ENCODE data around the gene MINDY4.
"Not testable (repeated sequence)": the region's sequence is repeated elsewhere in the genome, so short reads cannot be mapped to it uniquely, and the experiment has no call there.

MINDY4 gene

GRCh38 chr7:30805931-30806330 is 34.7 kb downstream of the MINDY4 start:
- DNase-seq (ENCODE audit: extremely low read depth, low read depth) = no peak
- no peak overlapping the region for H3K4me3 ChIP-seq (replicated peaks; ENCODE audit: low read depth, low read length)
- TF ChIP-seq CTCF (IDR thresholded peaks at IDR 0.05; ENCODE audit: low read depth, low read length, missing control alignments) = no peak

DNA sequence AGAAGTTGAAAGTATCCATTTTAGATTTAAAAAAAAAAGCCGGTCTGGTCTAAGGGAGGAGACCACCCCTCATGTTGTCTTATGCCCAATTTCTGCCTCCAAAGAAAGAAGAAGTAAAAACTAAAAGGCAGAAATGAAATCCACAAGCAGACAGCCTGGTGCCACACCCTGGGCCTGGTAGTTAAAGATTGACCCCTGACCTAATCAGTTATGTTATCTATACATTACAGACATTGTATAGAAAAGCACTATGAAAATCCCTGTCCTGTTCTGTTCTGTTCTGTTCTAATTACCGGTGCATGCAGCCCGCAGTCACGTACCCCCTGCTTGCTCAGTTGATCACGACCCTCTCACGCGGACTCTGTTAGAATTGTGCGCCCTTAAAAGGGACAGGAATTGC is 36.3 kb downstream of the MINDY4 start:
- not testable (repeated sequence) for H3K4me3 ChIP-seq (replicated peaks; ENCODE audit: low read depth, low read length); DNase-seq (ENCODE audit: extremely low read depth, low read depth)

GRCh38 chr7:30807941-30808340 is 36.7 kb downstream of the MINDY4 start:
- not testable (repeated sequence) for H3K4me3 ChIP-seq (replicated peaks; ENCODE audit: low read depth, low read length); DNase-seq (ENCODE audit: extremely low read depth, low read depth)

DNA sequence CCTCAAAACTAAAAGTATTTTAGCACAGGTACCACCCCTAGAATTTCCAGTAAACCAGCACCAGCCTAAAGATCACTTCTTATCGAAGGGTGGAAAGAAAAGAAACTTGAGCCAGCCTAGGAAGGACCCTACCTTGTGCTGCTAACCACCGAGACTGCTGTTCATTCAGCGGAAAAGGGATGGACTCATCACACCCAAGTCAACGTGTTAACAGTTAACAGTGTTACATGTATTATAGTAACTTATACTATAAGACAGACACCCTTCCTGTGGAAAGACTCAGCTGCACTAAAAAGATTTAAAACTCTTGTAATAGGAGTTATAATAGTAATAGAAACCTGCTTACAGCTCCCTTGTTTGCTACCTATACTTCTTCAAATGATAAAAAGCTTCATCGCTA is 39.8 kb downstream of the MINDY4 start:
- no peak for TF ChIP-seq CTCF (IDR thresholded peaks at IDR 0.05; ENCODE audit: low read depth, low read length, missing control alignments)
- DNase-seq (ENCODE audit: extremely low read depth, low read depth) = no peak
- no peak overlapping the region for H3K4me3 ChIP-seq (replicated peaks; ENCODE audit: low read depth, low read length)

DNA sequence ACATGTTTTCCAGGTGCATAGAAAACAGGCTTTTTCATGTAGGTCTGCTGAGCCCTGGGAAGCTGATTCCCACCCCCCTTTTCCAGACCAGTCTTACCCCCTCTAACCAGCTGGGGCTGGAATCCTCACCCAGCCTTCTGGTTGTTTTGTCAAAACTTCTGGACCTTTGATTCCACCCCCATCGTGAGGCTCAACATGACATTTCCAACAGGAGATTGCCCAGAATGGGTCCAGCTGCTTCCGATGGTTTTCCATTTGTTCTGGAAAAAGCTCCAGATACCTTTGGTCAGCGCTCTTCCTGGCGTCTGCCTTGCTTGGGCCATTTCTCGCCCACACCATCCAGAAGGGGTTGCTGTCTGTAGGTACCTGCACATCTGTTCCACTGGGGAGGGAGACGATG is 41.5 kb downstream of the MINDY4 start:
- no peak for TF ChIP-seq CTCF (IDR thresholded peaks at IDR 0.05; ENCODE audit: low read depth, low read length, missing control alignments)
- DNase-seq (ENCODE audit: extremely low read depth, low read depth) = no peak
- H3K4me3 ChIP-seq (replicated peaks; ENCODE audit: low read depth, low read length) = no peak overlapping the region

- H3K4me3 ChIP-seq (replicated peaks; ENCODE audit: low read depth, low read length) = no peak overlapping the region
- TF ChIP-seq CTCF (IDR thresholded peaks at IDR 0.05; ENCODE audit: low read depth, low read length, missing control alignments) = no peak
- no peak for DNase-seq (ENCODE audit: extremely low read depth, low read depth)
Measured at GRCh38 chr7:30813466-30813865, 42.2 kb downstream of the MINDY4 start.

DNA sequence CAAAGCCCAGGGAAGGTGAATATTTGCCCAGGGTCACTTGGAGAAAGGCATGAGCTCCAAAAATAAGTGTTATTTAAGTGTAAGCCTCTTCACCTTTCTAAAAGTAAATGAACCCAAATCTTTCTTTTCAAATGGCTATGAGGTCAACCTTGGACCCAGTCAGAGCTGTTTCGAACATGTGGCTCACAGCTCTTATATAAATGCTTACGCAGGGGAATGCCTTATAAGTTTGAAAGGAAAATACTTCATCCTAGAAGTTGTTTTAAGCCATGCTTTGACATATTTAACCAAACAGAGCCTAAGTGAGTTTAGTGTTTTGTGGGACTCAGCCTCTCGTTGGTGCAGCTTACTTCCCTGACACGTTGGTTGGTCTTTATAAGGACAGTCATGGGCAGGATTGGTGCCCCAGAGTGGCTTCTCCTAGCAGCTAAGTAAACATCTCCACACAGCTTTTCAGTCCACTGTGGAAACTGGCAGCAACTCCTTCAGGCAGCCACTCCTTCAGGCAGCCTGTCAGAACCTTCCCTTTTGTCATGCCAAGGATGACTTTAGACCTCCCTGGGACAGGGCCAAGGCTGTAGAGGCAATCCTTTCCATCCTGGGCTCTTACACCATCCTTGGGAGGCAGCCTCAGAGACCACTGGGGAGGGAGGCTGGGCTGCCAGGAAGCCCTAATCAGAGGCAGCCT is 43.6 kb downstream of the MINDY4 start:
- TF ChIP-seq CTCF (IDR thresholded peaks at IDR 0.05; ENCODE audit: low read depth, low read length, missing control alignments) = no peak
- no peak for DNase-seq (ENCODE audit: extremely low read depth, low read depth)
- H3K4me3 ChIP-seq (replicated peaks; ENCODE audit: low read depth, low read length) = no peak overlapping the region

- no peak for DNase-seq (ENCODE audit: extremely low read depth, low read depth)
- TF ChIP-seq CTCF (IDR thresholded peaks at IDR 0.05; ENCODE audit: low read depth, low read length, missing control alignments) = no peak
- H3K4me3 ChIP-seq (replicated peaks; ENCODE audit: low read depth, low read length) = no peak overlapping the region
Measured at GRCh38 chr7:30815388-30815854, 44.2 kb downstream of the MINDY4 start.

Measured in HFF-Myc (cell line).